NCI-H510A (cell line): Measurements from ENCODE around the gene ACTN1.
A peak's percentile ranks its signal among the peaks of the same experiment; 100 is the strongest.
"Not testable (repeated sequence)": the region's sequence is repeated elsewhere in the genome, so short reads cannot be mapped to it uniquely, and the experiment has no call there.

Experiments used
- DNase-seq: peaks from one replicate; lab custom pipeline; 2025; lab: John Stamatoyannopoulos, UW

Gene ACTN1

DNA sequence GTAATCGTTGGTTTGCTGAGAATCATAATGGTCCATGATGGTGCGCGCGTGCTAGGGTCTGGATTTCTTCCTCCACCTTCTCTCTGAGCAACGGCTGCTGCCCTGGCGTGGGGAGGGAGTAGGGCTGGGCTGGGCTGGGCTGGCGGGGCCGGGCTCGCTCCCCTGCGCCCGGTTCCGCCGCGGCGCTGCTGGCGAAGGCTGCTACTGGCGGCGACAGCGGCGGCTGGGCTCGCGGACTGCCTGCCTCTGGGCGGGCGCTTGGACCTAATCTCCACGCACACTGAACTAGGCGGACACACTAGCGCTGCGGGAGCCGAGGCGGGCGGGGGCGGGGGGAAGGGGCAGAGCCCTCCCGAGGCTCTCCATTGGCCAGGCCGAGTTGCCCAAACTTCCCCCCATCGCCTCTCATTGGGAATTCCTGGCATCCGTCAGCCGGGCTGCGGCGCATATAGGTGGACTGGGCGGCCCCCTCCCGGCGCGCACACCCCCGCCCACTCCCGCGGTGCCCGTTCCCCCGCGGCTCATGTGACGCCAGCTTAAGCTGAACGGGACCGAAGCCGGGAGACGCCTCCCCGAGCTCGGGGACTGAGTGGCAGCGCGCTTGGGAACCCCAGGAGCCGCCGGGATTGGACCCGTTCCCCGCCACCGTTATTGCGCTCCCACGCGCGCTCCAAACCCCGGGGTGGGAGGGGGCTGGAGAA lies at the start of gene ACTN1:
Gene ACTN1 (minus strand): TSS at position 282 of the 701 bp plus-strand sequence. CDS start 246 bp downstream, at position 36.
- DNase-seq, result peak; percentile 92

DNA sequence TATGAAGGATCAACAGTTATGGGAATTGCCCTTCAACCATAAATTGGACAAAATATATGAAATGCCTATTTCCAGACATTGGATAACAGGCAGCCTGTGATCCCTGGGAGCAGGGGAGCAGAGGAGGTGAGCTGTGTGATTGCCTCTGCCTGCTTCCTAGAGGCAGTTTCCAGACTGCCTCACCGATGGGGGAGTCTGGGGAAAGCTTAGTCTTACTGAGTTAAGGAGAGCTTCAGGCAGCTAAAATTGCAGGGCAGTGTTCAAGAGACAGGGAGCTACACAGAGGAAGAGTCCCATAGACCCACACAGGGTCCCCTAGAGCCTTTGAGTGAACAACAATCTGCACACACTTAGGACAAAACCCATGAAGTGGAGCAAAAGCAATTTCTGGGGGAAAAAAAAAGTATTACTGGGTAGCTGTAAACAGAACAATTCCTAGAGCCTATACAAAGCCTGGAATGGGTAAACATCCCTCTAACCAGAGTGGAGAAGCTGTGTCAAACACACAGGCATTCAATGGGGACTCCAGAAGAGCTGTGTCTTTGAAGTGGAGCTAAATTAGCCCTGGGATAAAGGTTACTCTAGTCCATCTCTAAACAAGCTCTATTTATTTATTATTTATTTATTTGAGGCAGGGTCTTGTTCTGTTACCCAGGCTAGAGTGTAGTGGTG lies 48.3 kb upstream of the ACTN1 start:
- DNase-seq, result no peak

DNA sequence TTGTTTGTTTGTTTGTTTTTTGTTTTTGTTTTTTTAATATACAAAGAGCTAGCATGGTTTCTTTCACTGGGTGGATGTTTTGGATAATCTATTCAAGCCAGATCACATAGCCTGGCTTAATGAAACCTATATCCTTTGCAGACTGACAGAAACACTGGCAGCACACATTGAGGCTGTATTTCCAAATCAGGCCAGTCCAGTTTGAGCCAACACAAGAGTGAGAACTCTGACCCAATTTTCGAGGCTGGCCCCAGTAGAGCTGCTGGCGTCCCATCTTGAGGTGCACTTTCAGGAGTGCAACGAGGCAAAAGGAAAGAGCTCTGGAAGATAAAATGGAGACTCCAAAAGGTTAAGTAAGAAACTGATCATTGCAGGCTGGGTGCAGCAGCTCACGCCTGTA lies 43.9 kb upstream of the ACTN1 start:
- DNase-seq, result no peak

DNA sequence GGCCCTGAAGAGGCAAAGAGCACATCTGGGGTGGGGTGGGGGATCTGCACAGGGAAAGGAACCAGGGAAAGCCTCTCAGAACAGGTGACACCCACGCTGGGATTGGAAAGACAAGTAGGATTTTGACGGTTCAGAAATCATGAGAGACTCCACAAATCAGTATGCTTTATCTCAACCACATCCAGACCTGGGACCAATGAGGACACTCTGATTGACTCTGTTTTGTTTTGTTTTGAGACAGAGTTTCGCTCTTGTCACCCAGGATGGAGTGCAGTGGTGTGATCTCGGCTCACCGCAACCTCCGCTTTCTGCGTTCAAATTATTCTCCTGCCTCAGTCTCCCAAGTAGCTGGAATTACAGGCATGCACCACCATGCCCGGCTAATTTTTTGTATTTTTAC lies 43.0 kb upstream of the ACTN1 start:
- not testable (repeated sequence) for DNase-seq

DNA sequence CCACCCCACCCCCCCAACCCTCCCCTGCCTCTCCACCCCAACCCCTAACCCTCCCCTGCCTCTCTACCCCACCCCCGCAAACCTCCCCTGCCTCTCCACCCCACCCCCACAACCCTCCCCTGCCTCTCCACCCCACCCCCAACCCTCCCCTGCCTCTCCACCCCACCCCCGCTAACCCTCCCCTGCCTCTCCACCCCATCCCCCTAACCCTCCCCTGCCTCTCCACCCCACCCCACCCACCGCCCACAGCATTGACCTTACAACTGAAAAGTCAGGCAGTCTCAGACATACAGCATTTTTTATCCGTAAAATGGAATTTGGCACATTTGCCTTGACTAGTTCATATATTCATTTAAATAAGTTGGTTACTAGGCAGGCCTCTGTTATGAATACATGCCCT lies 38.6 kb upstream of the ACTN1 start:
- DNase-seq, result no peak

DNA sequence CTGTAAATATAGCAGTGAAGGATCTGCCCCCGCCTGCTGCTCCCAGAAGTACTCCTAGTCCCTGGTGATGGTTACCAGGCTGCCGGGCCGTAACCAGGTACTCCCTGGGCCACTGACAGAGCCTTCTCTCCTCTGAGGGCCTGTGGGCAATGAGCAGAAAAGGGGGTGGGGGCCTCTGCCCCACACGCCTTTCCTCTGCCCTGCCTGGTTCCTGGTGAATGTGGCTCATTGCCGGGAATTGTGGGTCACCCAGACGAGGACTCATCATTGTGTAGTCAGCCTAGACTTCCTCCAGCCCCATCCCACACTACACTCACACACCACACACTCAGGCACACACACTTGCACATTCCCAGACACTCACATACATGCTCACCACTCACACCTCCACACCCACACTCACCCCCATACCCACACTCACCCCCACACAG lies 35.7 kb upstream of the ACTN1 start:
- no peak for DNase-seq

DNA sequence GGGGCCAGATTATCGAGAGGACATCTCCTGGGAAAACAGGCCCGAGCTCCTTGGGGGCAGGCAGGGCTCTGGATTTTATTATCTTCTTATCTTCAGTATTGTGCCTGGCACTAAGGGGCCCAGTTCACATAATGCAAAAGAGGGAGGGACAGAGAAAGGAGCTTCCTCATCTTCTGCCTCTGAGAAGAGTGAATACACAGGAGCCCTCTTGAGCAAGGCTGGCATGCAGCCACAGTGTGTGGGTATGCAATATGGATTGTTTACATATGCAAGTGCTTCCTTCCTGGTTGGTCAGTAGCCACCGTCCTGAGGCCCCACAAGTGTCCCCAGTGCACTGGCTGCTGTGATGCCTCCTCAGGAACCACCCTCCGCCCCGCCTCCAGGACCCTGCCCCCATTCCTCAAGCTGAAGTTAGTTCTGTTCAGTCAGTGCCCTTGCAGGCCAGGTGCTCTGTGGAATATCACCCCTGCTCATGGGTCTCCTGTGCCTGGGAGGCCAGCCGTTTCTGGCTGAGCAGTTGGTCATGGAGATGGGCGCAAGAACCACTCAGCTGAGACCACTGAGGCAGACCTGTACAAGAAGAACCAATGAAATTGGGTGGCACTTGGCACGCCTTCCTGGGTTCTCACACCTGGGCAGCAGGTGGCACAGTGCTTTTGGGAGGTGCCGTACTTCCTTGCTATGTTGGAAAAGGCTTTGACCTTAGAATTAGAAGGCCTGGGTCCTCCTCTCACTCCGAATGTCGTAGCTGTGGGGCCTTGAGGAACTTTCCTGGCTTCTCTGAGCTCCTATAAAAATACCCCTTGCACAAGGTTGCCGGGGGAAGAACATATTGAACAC lies 35.1 kb upstream of the ACTN1 start:
- peak; percentile 76 for DNase-seq

DNA sequence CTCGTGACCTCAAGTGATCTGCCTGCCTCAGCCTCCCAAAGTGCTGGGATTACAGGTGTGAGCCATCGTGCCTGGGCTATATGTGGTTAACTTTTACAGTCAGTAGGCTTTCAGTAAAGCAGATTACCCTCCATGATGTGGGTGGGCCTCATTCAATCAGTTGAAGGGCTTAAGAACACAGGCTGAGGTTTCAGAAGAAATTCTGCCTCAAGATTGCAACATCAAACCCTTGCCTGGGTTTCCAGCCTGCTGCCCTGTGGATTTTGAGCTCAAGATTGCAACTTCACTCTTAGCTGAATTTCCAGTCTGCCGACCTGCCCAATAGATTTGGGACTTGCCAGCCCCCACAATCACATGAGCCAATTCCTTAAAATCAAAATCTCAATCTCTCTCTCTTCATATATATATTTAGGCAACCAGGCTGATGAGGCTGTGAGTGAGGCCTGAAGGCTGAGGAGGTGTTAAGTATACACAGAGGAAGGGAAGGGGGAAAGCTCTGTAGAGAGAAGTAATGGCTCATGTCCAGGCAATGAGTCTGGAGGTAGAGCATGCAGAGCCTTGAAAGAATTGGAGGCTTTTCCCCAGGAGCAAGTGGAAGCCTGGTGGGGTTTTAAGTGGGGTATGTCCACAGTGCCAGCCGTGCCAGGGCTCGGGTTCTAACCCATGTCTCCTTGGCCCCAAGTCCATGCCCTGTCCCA lies 33.3 kb upstream of the ACTN1 start:
- no peak for DNase-seq

DNA sequence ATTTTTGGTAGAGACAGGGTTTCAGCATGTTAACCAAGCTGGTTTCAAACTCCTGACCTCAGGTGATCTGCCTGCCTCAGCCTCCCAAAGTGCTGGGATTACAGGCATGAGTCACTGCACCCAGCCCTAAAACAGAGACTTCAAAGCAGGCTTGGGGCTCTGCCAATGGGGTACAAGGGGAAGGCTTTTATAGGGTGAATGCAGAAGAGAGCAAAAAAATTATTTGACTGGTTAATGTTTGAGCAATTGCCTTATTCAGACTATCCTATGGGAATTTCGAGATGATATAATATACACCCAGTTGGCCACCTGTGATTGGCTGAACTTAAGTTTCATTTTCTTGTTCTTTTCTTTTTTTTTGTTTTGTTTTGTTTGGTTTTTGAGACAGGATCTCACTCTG lies 31.5 kb upstream of the ACTN1 start:
- no peak for DNase-seq

DNA sequence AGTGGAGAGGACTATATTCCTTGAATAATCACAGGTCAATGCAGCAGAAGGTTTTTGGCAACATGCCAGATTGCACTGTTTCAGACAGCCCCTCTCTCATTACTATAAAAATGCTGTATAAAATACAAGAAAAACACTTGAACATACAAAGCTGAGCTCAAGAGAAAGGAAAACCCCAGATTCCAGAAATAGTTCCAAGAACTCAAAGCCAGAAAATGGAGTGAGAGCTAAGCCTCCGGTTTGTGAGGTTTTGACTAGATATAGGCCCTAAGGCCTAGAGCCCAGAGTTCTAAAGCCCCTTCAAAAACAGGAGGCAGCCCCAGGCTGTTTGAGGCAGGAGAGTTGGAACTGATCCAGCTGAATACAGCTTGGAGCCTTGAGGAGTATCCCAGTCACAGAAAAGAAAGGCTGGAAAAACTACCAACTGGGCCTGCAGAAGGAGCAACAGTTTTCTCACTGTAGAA lies 29.4 kb upstream of the ACTN1 start:
- DNase-seq, result no peak

DNA sequence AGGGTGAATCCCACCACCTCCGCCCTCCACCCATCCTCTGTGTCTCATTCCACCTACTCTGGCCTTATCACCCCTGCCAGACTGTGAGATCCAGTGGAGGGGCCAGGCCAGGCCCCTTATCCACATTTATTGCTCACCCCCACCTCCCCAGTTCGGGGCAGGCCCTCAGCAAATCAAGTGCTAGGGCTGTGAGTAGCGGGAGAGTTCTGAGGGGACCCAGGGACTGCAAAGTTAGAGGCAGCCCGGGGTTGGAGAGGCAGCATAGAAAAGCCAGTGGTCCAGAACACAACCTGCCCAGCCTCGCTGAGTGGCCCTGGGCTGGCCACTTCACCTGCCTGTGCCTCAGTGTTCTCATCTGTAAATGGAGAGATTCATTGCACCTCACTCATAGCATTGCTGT lies 27.2 kb upstream of the ACTN1 start:
- DNase-seq, result no peak

DNA sequence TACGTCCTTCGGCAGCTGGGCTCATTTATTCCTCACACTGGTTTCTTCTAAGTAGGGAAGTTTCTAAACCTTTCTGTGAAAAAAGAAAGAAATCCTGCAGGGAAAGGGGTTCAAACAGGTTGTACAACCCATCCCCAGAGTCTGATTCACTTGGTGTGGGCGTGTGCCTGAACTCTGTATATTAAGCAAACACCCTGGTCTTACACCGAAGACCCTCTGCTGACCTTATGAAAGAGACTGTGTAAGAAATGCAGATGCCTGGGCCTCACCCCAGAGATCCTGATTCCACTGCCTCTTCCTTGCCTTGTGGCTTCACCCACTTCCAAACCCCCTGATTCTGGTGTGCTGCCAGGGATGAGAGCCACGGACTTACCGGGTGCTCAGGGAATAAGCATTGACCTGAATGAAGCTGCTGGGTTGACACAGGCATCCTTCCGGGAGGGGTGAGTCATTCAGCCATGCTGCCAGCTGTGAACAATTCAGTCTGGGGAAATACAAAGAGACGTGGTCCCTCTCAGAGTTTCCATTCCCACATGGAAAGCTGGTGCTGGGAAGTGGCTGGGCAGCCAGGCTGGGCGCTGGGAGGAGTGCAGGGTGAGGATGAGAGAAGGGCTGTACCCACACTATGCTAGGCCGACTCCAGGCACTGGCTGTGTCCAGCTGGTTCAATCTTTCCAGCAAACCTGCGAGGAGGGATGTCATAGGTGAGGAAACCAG lies 26.5 kb upstream of the ACTN1 start:
- no peak for DNase-seq

DNA sequence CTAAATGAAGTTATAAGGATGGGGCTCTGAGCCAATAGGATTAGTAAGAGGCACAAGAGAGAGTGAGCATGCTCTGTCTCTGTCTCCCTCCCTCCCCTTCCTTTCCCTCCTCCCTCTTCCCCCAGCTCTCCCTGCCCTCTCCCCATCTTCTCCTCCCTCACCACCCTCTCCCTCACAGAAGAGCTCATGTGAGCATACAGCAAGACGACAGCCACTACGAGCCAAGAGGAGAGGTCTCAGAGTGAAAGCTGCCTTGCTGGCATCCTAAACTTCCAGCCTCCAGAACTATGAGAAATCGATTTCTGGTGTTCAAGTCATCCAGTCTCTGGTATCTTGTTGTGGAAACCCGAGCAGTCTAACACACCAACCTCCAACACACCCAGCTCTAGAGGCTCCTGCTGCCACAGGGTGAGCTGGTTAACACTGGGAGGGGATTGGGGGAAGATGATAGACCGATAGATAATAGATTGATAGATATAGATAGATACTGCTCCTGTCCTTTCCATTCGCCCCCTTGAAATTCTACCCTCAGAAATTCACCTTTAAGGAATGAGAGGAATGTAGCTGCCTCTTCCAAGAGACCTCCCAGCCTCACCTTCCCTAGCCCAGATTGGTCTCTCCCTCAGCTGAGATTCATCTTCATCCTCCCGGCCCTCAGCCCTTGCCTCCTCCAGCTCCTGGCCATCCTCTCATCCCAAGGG lies 25.8 kb upstream of the ACTN1 start:
- DNase-seq, result no peak

DNA sequence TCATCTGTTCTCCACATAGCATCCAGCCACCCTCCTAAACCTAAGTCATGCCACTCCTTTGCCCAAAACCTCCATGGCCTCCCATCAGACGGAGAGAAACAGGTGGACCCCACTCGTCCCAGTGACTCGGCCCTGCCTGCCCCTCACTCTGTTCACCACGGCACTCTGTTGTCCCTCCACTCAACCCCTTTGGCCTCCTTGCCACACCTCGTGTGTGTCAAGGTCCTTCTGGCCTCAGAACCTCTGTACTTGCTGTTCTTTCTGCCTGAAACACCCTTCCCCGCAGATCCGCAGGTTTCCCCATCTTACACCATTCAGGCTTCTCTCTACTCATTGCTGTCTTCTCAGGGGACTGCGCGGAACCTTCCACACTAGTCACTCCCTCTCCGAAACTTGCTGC lies 24.5 kb upstream of the ACTN1 start:
- no peak for DNase-seq

DNA sequence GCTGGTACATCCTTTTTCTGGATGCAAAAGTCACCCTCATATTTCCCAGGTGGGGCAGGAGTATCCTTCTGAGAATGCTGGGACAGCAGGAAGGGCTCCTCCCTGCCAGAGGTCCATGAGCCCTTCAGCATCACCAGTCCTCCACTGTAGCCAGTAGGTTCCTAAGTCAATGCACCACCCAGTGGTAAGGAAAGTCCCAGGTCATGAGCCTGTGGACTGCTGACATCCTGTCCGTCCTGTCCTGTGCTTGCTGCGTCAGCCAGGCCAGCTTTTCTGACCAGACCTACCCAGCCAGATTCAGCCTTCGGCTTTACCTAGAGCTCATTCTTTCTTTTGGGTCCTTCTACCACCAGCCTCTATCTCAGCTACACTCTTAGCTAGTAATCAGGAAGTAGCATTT lies 23.0 kb upstream of the ACTN1 start:
- DNase-seq, result no peak

DNA sequence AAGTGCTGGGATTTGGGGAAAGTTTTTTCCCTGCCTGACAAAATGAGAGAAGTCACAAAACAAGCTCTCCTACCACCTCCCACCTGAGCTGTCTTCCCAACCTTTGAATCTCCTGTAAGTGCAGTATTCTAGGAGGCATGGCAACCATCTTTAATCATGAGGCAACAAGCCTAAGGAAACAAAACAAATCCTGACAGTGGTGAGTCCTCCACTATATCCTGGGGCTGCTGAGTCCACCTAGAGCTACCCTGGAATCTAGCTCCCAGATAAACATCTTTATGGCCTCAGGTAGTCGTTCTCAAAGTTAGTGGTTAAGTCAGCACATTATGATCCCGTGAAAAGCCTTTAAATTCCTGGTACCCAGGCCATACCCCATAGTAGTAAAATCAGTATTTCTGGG lies 22.3 kb upstream of the ACTN1 start:
- no peak for DNase-seq

DNA sequence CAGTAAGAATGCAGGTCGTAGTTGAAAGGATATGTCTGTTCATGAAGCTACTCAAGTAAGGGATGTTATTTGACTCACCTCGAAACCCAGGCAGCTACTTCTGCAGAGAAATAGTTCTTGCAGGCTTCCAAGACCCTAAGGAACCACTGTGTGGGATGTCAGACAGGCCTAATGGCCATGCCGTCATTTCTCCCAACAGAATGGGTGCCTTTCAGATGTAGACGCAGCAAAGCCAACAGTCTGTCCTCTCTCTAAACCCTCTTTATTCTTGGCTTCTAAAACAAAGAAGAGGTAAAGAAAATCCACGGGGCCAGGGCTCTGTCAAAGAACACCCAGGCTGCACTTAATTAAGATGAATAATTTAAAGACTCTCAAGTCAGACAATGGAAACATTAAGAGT lies 19.0 kb upstream of the ACTN1 start:
- no peak for DNase-seq

DNA sequence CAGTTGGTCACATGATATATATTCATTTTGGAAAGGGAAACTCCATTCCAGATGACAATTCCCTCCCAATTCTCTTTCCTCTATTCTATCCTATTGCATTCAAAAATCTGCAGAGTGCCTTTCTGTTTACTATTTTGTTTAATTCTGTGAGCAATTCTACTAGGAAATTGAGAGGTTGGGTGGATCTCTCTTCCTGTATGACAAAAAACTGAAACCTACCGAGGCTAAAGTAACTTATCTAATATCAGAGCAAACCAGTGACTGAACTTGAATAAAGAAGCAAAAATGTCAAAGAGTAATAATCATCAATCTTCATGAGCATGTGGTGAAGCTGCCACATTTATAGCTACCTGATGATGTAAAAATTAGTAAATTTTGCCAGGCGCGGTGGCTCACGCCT lies 16.6 kb upstream of the ACTN1 start:
- DNase-seq, result no peak

DNA sequence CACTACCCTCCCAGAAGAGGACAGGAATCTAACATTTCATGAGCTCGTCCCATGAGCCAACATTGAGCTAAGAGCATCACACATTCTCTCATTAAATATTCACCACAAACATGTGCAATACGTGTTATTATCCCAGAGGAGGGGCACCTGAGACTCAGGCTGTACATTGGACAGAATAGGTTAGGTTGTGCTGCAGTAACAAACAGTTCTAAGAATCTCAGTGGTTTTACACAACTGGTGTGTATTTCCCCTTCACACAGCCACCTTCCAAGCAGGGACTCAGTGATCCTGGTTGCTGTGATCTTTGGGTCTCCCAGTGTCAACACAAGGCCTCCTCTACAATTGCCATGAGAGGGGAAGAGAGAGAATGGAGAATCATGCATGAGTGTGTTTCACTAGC lies 15.0 kb upstream of the ACTN1 start:
- no peak for DNase-seq

DNA sequence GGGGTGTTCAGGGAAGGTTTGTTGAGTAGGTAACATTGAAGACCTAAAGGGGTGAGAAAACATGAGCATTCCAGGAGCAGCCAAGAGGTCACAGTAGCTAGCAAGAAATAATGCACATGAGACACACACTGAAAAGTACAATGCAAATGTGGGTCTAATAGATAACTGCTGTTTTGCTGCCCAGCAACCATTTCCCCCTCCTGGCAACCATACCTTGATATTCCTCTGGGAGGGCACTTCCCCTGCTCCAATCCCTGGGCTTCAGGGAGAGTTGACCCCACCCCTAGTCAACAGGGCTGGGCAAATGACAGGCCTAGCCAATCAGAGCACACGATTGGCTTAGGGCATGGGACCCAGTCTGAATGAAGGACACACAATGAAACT lies 8.5 kb upstream of the ACTN1 start:
- no peak for DNase-seq
